ENCODE measurements around the gene OTOA. TPM values are rescaled to one million over a fixed set of nuclear protein-coding genes. Genes with fewer than 3 reads are reported as not detected.

The OTOA gene
- total RNA-seq, 1 experiment from 2014 or later = 0.11 TPM

DNA sequence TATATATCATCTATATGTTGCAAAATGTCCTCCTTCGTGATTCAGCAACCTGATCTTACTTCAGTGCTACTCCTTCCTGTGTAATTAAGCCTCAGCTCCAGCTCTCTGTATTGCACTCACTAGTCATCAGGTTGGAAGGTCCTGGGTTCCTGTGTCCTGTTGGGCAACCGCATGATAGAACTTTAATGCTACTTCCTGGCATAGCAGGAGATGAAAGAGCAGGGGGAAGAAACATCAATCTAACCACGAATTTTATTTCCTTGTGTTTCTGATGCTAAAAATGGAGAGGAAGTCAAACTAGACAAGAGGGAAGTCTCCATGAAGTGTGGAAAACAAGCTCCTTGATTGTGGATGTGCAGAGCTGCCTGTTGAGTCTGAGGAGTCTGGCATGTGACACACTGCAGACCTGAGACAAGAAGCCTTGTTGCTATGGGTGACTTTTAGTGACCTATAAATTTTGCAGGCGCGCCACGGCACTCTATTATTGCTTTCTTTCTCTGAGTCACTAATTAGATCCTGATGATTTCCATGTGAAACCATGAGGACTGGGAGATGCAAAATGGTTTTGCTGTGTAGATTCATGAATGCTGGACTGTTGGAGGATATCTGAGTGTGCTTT is 37.0 kb upstream of the OTOA start:
- Histone ChIP-seq H3K56ac (ENCODE audit: insufficient read length, low read depth, low read length) (no peak overlapping the region), H3K27me3 (ENCODE audit: insufficient read depth, low read length) (no peaks in the 10 kb centered on the region), H3K18ac (ENCODE audit: insufficient read length, low read depth, low read length) (no peak overlapping the region), H3K79me2 (ENCODE audit: insufficient read depth, low read length) (no peaks in the 10 kb centered on the region), H4K8ac (replicated peaks; ENCODE audit: insufficient read length, low read depth, low read length) (no peak overlapping the region), H3K4me1 (ENCODE audit: insufficient read depth, low read length) (no peaks in the 10 kb centered on the region), H4K91ac (ENCODE audit: insufficient read length, low read depth, low read length) (no peak overlapping the region), H4K20me1 (ENCODE audit: control insufficient read depth, insufficient read depth, insufficient read length) (no peaks in the 10 kb centered on the region), H3K23me2 (ENCODE audit: insufficient read length, low read depth, low read length, poor library complexity, severe bottlenecking) (no peaks in the 10 kb centered on the region), H2BK12ac (ENCODE audit: insufficient read length, low read depth, low read length) (no peak overlapping the region), H3K4me2 (ENCODE audit: insufficient read depth, insufficient read length, low read length) (no peak overlapping the region), H3K79me1 (ENCODE audit: insufficient read depth, low read depth, low read length, poor library complexity, severe bottlenecking) (no peaks in the 10 kb centered on the region), H2BK5ac (ENCODE audit: insufficient read length, low read length) (no peak overlapping the region), H3K9me3 (ENCODE audit: control insufficient read depth, low read depth, low read length) (no peaks in the 10 kb centered on the region), H2AK5ac (ENCODE audit: insufficient read length, low read length) (no peak overlapping the region), H2AFZ (ENCODE audit: low read length) (no peak overlapping the region), H2BK15ac (ENCODE audit: low read depth, low read length) (no peak overlapping the region), H4K5ac (ENCODE audit: insufficient read length, low read depth, low read length) (no peak overlapping the region), H3K23ac (ENCODE audit: insufficient read length, low read depth, low read length) (no peak overlapping the region), H3T11ph (ENCODE audit: low read length) (no peak overlapping the region), H2BK20ac (ENCODE audit: low read depth, low read length, poor library complexity, severe bottlenecking) (no peak overlapping the region), H3K9ac (ENCODE audit: extremely low read depth, insufficient read length, low read length) (no peak overlapping the region), H3K14ac (ENCODE audit: insufficient read depth, low read length) (no peak overlapping the region), H2BK120ac (ENCODE audit: low read depth, low read length, poor library complexity, severe bottlenecking) (no peak overlapping the region), H3K4ac (ENCODE audit: low read depth, low read length) (no peak overlapping the region), H3K27ac (ENCODE audit: insufficient read length, low read depth, low read length) (no peak overlapping the region)
- Mint-ChIP-seq H3K27me3 (ENCODE audit: low read depth) (no peaks in the 10 kb centered on the region), H3K36me3 (ENCODE audit: insufficient read depth in 1 of 3, low read depth in 3 of 3) (peaks cover 59 to 73% (median 72%) of the 10 kb centered on the region in 3 experiments), H3K9me3 (peaks cover 16 to 18% of the 10 kb centered on the region in 2 experiments; a peak in 4 of 5 replicates), H3K4me1 (0 out of 4 replicates have a peak, but pooled peaks cover 0 to 3% of the 10 kb centered on the region in 2 experiments), H3K4me3 (no peak overlapping the region), H3K27ac (no peak overlapping the region; a peak in 1 of 7 replicates)
- no CpG with 5 or more reads among the region's 6 CpGs for WGBS (ENCODE audit: extremely low coverage, insufficient read length, low lambda C conversion rate)
- DNase-seq = no peak
- TF ChIP-seq, protein P1, sequence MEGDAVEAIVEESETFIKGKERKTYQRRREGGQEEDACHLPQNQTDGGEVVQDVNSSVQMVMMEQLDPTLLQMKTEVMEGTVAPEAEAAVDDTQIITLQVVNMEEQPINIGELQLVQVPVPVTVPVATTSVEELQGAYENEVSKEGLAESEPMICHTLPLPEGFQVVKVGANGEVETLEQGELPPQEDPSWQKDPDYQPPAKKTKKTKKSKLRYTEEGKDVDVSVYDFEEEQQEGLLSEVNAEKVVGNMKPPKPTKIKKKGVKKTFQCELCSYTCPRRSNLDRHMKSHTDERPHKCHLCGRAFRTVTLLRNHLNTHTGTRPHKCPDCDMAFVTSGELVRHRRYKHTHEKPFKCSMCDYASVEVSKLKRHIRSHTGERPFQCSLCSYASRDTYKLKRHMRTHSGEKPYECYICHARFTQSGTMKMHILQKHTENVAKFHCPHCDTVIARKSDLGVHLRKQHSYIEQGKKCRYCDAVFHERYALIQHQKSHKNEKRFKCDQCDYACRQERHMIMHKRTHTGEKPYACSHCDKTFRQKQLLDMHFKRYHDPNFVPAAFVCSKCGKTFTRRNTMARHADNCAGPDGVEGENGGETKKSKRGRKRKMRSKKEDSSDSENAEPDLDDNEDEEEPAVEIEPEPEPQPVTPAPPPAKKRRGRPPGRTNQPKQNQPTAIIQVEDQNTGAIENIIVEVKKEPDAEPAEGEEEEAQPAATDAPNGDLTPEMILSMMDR (conservative IDR thresholded peaks at IDR 0.05) = no peak

All from H9 (cell line).